OCI-LY7 (cell line): ENCODE results near the gene DPM2. TPM values are rescaled to one million over a fixed set of nuclear protein-coding genes. Genes with fewer than 3 reads are reported as not detected.

Experiments used
- BruUV-seq: library from RNA; stranded (reverse); fragments of 400-500 nt; replicated peaks from 2 replicates; lab custom pipeline; 2021; lab: Mats Ljungman, UMichigan
- CTCF ChIA-PET: fragments of 300-600 bp; sonication (Branson Sonifier 250); formaldehyde crosslinking; loops from one replicate; lab custom pipeline; 2022; ENCODE audit warnings: antibody characterized with exemption; ENCODE audit not compliant: unreplicated experiment; lab: Charles Lee
- POLR2A ChIA-PET: fragments of 300-600 bp; sonication (Branson Sonifier 250); formaldehyde crosslinking; loops from one replicate; lab custom pipeline; 2022; ENCODE audit warnings: antibody characterized with exemption; lab: Charles Lee
- DNase-seq: peaks from one replicate; pipeline ENCODE4 v3.0.0-alpha.2; 2015; ENCODE audit warnings: low spot score
- H2AFZ ChIP-seq: fragments of 200-600 bp; sonication (generic), shearing (Covaris generic); 2 replicates; pipeline ENCODE4 v1.6.1; 2014; ENCODE audit warnings: mild to moderate bottlenecking, antibody characterized with exemption, low read length, moderate library complexity
- H3K27ac ChIP-seq: fragments of 200-600 bp; sonication (generic); 2 replicates; pipeline ENCODE4 v1.5.1; 2014; ENCODE audit warnings: mixed run types, low read depth, mild to moderate bottlenecking, moderate library complexity, low read length, inconsistent platforms; ENCODE audit not compliant: poor library complexity, severe bottlenecking
- H3K36me3 ChIP-seq: fragments of 200-600 bp; sonication (generic); 2 replicates; pipeline ENCODE4 v1.6.1; 2014; ENCODE audit warnings: mild to moderate bottlenecking, antibody characterized with exemption, low read length, moderate library complexity, mixed read lengths; ENCODE audit not compliant: insufficient read depth
- H3K4me1 ChIP-seq: fragments of 200-600 bp; sonication (generic); 2 replicates; pipeline ENCODE4 v1.5.1; 2014; ENCODE audit warnings: mild to moderate bottlenecking, low read length; ENCODE audit not compliant: insufficient read depth, poor library complexity, severe bottlenecking
- H3K4me2 ChIP-seq: fragments of 200-600 bp; sonication (generic); 2 replicates; pipeline ENCODE4 v1.6.1; 2014; ENCODE audit warnings: mild to moderate bottlenecking, low read length
- H3K4me3 ChIP-seq: fragments of 200-600 bp; sonication (generic); 2 replicates; pipeline ENCODE4 v1.5.1; 2014; ENCODE audit warnings: mild to moderate bottlenecking, low read depth, low read length; ENCODE audit not compliant: poor library complexity, severe bottlenecking
- H3K79me2 ChIP-seq: fragments of 200-600 bp; sonication (generic); 2 replicates; pipeline ENCODE4 v1.6.1; 2016; ENCODE audit warnings: low read depth, mild to moderate bottlenecking, low read length, moderate library complexity, mixed read lengths; ENCODE audit not compliant: insufficient read depth
- H3K9me2 ChIP-seq: fragments of 200-600 bp; sonication (generic); 2 replicates; pipeline ENCODE4 v1.6.1; 2016; ENCODE audit warnings: mild to moderate bottlenecking, low read length, mixed read lengths; ENCODE audit not compliant: insufficient read depth
- H3K9me3 ChIP-seq: fragments of 200-600 bp; sonication (generic); 2 replicates; pipeline ENCODE4 v1.6.1; 2014; ENCODE audit warnings: mild to moderate bottlenecking, mixed run types, low read length, mixed read lengths
- H4K20me1 ChIP-seq: fragments of 200-600 bp; sonication (generic); 2 replicates; pipeline ENCODE4 v1.6.1; 2014; ENCODE audit warnings: mild to moderate bottlenecking, antibody characterized with exemption, low read length, moderate library complexity, mixed read lengths; ENCODE audit not compliant: insufficient read depth
- EZH2phosphoT487 ChIP-seq: fragments of 200-600 bp; sonication (generic); IDR thresholded peaks from 2 replicates; pipeline ENCODE4 v1.6.1; 2018; ENCODE audit warnings: low read depth, borderline replicate concordance, mild to moderate bottlenecking, mixed run types, antibody characterized with exemption, low read length, moderate library complexity, mixed read lengths
- intact Hi-C: fragments of 100-400 bp; cut with micrococcal nuclease; formaldehyde crosslinking; loops from one replicate; pipeline ENCODE4 v1.10.0; 2022; ENCODE audit not compliant: unreplicated experiment
- total RNA-seq, 2 experiments: library from RNA; depleted of rRNA in 1 of 2; stranded (reverse); fragments of >200 nt in 1 of 2; shearing (Covaris generic) in 1 of 2; gene quantifications; 2 replicates each; pipeline ENCODE4 v1.2.3, GENCODE V29; 2014 to 2022
- TF ChIP-seq, protein P1 (sequence below): fragments of 200-600 bp; sonication (generic); conservative IDR thresholded peaks from 2 replicates; pipeline ENCODE4 v1.5.1; 2014; ENCODE audit warnings: mild to moderate bottlenecking, antibody characterized with exemption, low read length, moderate library complexity, mixed read lengths

The DPM2 gene
- total RNA-seq, 2 experiments from 2014 or later: 49.7 to 50.7 TPM

DNA sequence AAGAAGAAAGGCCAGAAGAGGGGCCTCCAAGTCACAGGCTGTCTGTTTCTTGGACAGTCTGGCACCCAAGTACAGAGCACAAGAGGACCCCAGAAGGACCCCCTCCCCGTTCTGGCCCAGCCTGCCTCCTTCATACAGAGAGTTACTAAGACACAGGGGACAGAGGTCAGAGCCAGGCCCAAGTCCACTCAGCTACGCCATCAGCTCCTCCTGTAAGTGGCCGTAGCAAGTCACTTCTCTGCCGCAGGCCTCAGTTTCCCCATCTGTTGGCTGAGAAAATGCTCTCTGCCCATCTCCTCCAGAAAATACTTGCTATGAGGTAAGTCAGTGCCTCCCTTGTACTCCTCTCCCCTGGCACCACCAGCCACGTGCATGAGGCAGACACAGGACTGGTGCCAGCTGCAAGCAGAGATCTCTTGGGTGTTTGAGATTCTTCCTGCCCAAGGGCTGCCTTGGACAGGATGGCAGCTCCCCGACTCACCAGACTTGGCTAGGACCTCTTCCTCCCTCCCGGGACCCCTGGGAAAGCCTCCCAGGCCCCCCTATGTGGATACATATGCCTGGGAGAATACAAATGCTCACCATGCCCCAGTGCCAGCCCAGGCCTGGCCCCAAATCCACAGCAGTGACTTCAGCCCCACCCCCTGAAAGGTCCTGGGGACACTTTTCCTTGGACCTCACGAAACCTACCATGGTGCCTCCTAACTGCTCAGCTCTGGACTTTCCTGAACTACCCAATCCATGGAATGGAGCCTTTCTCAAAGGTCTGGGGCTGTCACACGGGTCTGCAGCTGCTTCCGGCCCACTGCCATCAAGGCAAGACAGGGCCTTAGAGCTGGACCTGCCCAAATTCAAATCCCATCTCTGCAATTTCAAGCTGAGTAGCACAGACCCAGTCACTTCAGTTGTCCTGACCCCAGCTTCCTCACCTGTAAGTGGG, 38.0 kb upstream of the DPM2 start:
- no peaks in the 10 kb centered on the region for H3K9me3 ChIP-seq
- no peak for DNase-seq
- no peak overlapping the region for H2AFZ ChIP-seq
- H3K36me3 ChIP-seq: peaks cover 56% of the 10 kb centered on the region
- TF ChIP-seq, protein P1, sequence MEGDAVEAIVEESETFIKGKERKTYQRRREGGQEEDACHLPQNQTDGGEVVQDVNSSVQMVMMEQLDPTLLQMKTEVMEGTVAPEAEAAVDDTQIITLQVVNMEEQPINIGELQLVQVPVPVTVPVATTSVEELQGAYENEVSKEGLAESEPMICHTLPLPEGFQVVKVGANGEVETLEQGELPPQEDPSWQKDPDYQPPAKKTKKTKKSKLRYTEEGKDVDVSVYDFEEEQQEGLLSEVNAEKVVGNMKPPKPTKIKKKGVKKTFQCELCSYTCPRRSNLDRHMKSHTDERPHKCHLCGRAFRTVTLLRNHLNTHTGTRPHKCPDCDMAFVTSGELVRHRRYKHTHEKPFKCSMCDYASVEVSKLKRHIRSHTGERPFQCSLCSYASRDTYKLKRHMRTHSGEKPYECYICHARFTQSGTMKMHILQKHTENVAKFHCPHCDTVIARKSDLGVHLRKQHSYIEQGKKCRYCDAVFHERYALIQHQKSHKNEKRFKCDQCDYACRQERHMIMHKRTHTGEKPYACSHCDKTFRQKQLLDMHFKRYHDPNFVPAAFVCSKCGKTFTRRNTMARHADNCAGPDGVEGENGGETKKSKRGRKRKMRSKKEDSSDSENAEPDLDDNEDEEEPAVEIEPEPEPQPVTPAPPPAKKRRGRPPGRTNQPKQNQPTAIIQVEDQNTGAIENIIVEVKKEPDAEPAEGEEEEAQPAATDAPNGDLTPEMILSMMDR: no peak
- no peak for TF ChIP-seq EZH2phosphoT487
- H3K79me2 ChIP-seq: peaks cover 90% of the 10 kb centered on the region
- no TSS peak for BruUV-seq
- peak overlapping the region; percentile 95 for H3K27ac ChIP-seq
- no peaks in the 10 kb centered on the region for H3K9me2 ChIP-seq
- peaks cover 39% of the 10 kb centered on the region; the same call in 1 of the 2 replicates for H4K20me1 ChIP-seq
- ChIA-PET POLR2A (interaction anchor here (0.5 to 1.2 kb wide), 4 partner anchors 10 to 51 kb away, joined by 3 to 7 read pairs (median 3); no protein-coding TSS in a partner anchor), CTCF (interaction anchor here (1.6 kb wide), 1 partner anchor 20 kb away, joined by 5 read pairs; no protein-coding TSS in a partner anchor)
- peaks cover 73% of the 10 kb centered on the region for H3K4me1 ChIP-seq
- H3K4me3 ChIP-seq: peak overlapping the region; percentile 80
- intact Hi-C loops: no loop called here
- H3K4me2 ChIP-seq: peak overlapping the region; percentile 84

DNA sequence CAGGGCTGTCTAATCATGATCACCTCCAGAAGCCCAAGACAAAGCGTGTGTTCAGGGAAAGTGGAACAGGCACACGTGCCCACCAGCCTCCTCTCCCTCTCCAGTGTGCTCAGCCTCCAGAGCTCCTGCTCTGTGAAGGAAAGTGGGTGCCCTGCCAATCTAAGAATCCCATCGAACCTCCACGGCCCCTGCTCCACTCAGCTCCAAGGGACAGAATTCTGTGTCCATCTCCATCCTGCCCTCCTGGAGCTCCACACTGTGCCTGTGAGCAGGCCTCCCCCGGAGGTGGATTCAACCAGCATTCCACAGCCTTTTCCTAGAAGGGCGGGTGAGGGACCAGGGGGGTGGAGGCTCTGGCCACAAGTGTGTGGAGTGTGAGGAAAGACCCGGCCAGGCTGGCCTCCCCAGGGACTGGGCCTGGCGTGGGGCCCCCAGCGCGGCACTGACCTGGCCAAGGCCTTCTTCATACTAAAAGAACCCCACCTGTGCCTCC, 37.2 kb upstream of the DPM2 start:
- ChIA-PET CTCF (interaction anchor here (1.6 kb wide), 1 partner anchor 19 kb away, joined by 5 read pairs; no protein-coding TSS in a partner anchor), POLR2A (interaction anchor here (0.5 to 1.7 kb wide), 4 partner anchors 13 to 44 kb away, joined by 3 to 4 read pairs (median 3); no protein-coding TSS in a partner anchor)
- Histone ChIP-seq H3K4me2 (peak overlapping the region; percentile 84), H3K4me3 (peak overlapping the region; percentile 80), H3K4me1 (peaks cover 81% of the 10 kb centered on the region), H4K20me1 (peaks cover 37% of the 10 kb centered on the region; the same call in 1 of the 2 replicates), H3K36me3 (peaks cover 57% of the 10 kb centered on the region), H2AFZ (no peak overlapping the region), H3K27ac (peak overlapping the region; percentile 95), H3K9me3 (no peaks in the 10 kb centered on the region), H3K79me2 (peaks cover 87% of the 10 kb centered on the region), H3K9me2 (no peaks in the 10 kb centered on the region)
- intact Hi-C loops: no loop called here
- DNase-seq: no peak
- BruUV-seq: no TSS peak
- TF ChIP-seq, protein P1: no peak
- no peak for TF ChIP-seq EZH2phosphoT487
